Heart right ventricle (tissue), 16 donors: ENCODE results near the gene SH2D3C. TPM values are rescaled to one million over a fixed set of nuclear protein-coding genes. Genes with fewer than 3 reads are reported as not detected.
A peak's percentile ranks its signal among the peaks of the same experiment; 100 is the strongest.

ENCODE experiments used
- ATAC-seq, 8 donors: fragments of 200-7000 bp; cut with Tn5 transposase; one replicate each; pipeline ENCODE4 v1.9.1; 2020; ENCODE audit warnings: mild to moderate bottlenecking in 8 of 8, moderate library complexity in 8 of 8, moderate number of reproducible peaks in 1 of 8
- DNase-seq, 2 donors: peaks; one replicate each; pipeline ENCODE4 v3.0.0-alpha.2; 2020
- H3K27ac ChIP-seq, 10 donors: fragments of 200-600 bp; sonication (generic) in 2 of 10; one replicate each; pipeline versions ENCODE4 v1.5.0 to v1.8.0; 2020 to 2022; ENCODE audit warnings: mild to moderate bottlenecking in 3 of 10
- H3K27me3 ChIP-seq, 7 donors: fragments of 200-600 bp; one replicate each; pipeline ENCODE4 v1.8.0; 2021 to 2022; ENCODE audit warnings: mild to moderate bottlenecking in 2 of 7
- H3K36me3 ChIP-seq, 9 donors: fragments of 200-600 bp; sonication (generic) in 1 of 9; one replicate each; pipeline versions ENCODE4 v1.5.0 to v1.8.0; 2020 to 2022; ENCODE audit warnings: mild to moderate bottlenecking in 2 of 9
- H3K4me1 ChIP-seq, 9 donors: fragments of 200-600 bp; sonication (generic) in 1 of 9; one replicate each; pipeline versions ENCODE4 v1.5.0 to v1.8.0; 2020 to 2022; ENCODE audit warnings: mild to moderate bottlenecking in 4 of 9
- H3K4me3 ChIP-seq, 10 donors: fragments of 200-600 bp; sonication (generic) in 2 of 10; one replicate each; pipeline versions ENCODE4 v1.5.0 to v1.8.0; 2020 to 2022; ENCODE audit warnings: mild to moderate bottlenecking in 7 of 10, moderate library complexity in 2 of 10
- H3K9me3 ChIP-seq, 11 donors: fragments of 200-600 bp in 10 of 11; sonication (generic) in 2 of 11; one replicate each; pipeline versions ENCODE4 v1.5.0 to v1.8.0; 2013 to 2022; ENCODE audit warnings: mild to moderate bottlenecking in 2 of 11, control low read depth in 1 of 11, moderate library complexity in 1 of 11
- WGBS, 2 donors: extraction: QIAGEN DNeasy Blood & Tissue Kit; methylation state at CpG; one replicate each; pipeline ENCODE4 v1.1.7; 2013; ENCODE audit warnings: inconsistent platforms in 1 of 2; 5-methylcytosine and 5-hydroxymethylcytosine counted together
- intact Hi-C, 10 donors: fragments of 100-400 bp; cut with DNase I; formaldehyde crosslinking; loops; one replicate each; pipeline versions ENCODE4 v1.11.1 to v1.14.2; 2022
- polyA plus RNA-seq, 2 donors: library from polyadenylated mRNA; stranded (reverse); fragments of 200-250 nt; gene quantifications; one replicate each; pipeline ENCODE4 v1.2.3, GENCODE V29; 2013
- total RNA-seq, 10 donors: library from RNA; stranded (reverse); fragmentation: NEBNext Ultra II Directional in 3 of 10; extraction: Animal tissue kit (Norgen Biotek cat#: 25700) in 3 of 10; gene quantifications; one replicate each; pipeline versions ENCODE4 v1.2.1 to v1.2.4, GENCODE V29; 2021 to 2023
- TF ChIP-seq, protein P1 (sequence below), 9 donors: fragments of 200-600 bp; sonication (generic) in 2 of 9; IDR thresholded peaks; one replicate each; pipeline versions ENCODE4 v1.5.0 to v1.8.0; 2021 to 2022; ENCODE audit warnings: antibody characterized with exemption in 9 of 9, mild to moderate bottlenecking in 5 of 9, moderate library complexity in 1 of 9
- donor health status: Arrhythmogenic right ventricular cardiomyopathy.
- donor health status: ischemic (EF 13 %, LVEDD 7.1; RV severe dilation, severe dysfunction).
- donor health status: healthy with polysubstance abuse.
- donor health status: DM: no; HTN: yes; CAD: no.
- donor health status: DM: no; HTN: no; CAD: no.
- donor health status: ischemic (EF 25% LVEDD 6.9; RV normal size, moderate dysfunction).
- donor health status: ischemic (EF 25% LVEDD 5.7; RV mildly dilated, moderate dysfunction).
- donor health status: healthy.
- donor health status: DM: yes; HTN: yes; CAD: no.
- donor health status: Ischemic cardiomyopathy.
- donor health status: ischemic (EF 35%, LVEDD 5.7; RV mildly dilated, moderate dysfunction).
- donor health status: nonischemic (EF 11% LVEDD 7.7; RV severe dilation, severe dysfunction).
- donor health status: DM: yes; HTN: yes; CAD: no.
- donor health status: PGD.
- donor health status: ischemic (EF 29% LVEDD 5.4; RV normal size, mild dysfunction).
- donor health status: nonischemic (EF 23%, LVEDD 6.1; RV moderate dilation, normal function).

SH2D3C gene
- total and polyA plus RNA-seq, 12 donors = 10.9 to 36.7 (median 18.8) TPM

DNA sequence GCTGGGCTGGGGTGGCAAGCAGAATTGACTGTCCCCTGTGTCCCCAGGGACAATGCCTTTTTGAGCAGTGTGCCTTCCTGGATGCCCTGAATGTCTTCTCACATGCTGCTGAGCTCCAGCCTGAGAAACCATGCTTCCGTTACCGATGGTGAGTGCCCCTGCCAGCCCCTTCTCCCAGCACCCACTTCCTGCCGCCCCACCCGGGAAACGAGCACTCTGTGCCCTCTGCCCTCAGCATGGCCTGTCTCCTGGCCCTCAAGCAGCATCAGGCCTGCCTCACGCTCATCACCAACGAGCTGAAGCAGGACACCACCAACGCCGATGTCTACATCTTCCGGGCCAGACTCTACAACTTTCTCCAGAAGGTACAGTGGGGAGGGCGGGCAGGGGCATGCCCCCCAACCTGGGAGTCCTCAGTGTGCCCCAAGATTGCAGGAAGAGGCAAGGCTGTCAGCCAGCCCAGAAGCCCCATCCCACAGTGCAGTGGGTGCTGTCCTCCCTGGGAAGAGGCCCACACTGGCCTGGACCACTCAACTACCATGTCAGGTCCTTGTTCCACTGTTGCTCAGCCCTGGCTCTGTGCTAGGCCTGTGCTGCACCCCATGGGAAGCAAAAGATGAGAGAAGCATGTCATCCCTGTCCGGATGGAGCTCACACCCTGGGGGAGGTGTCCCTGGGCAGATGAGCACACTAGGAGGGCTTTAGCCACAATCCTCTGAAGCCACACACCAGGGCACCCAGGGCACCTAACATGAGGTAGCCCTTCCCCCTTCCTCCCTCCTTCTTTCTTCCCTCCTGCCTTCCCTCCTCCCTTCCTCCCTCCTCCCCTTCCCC is 58.2 kb downstream of the SH2D3C start:
- no peak for ATAC-seq
- intact Hi-C loops = loop anchor here in 1 of 10 donors (10.0 kb wide), 1 partner anchor 215 kb away; no protein-coding TSS in a partner anchor
- Histone ChIP-seq H3K36me3 (no peaks in the 10 kb centered on the region), H3K9me3 (no peaks in the 10 kb centered on the region), H3K27me3 (peaks cover 0 to 6% (median 0%) of the 10 kb centered on the region in 7 donors), H3K4me3 (no peak overlapping the region), H3K4me1 (peaks cover 0 to 25% (median 18%) of the 10 kb centered on the region in 9 donors), H3K27ac (peak overlapping the region in 1 of 10 donors; percentile 36)
- TF ChIP-seq, protein P1, sequence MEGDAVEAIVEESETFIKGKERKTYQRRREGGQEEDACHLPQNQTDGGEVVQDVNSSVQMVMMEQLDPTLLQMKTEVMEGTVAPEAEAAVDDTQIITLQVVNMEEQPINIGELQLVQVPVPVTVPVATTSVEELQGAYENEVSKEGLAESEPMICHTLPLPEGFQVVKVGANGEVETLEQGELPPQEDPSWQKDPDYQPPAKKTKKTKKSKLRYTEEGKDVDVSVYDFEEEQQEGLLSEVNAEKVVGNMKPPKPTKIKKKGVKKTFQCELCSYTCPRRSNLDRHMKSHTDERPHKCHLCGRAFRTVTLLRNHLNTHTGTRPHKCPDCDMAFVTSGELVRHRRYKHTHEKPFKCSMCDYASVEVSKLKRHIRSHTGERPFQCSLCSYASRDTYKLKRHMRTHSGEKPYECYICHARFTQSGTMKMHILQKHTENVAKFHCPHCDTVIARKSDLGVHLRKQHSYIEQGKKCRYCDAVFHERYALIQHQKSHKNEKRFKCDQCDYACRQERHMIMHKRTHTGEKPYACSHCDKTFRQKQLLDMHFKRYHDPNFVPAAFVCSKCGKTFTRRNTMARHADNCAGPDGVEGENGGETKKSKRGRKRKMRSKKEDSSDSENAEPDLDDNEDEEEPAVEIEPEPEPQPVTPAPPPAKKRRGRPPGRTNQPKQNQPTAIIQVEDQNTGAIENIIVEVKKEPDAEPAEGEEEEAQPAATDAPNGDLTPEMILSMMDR (IDR thresholded peaks at IDR 0.05) = no peak
- 82 to 84% methylated on average over 12 of the region's 12 CpGs for WGBS, 2 donors
- no peak for DNase-seq

DNA sequence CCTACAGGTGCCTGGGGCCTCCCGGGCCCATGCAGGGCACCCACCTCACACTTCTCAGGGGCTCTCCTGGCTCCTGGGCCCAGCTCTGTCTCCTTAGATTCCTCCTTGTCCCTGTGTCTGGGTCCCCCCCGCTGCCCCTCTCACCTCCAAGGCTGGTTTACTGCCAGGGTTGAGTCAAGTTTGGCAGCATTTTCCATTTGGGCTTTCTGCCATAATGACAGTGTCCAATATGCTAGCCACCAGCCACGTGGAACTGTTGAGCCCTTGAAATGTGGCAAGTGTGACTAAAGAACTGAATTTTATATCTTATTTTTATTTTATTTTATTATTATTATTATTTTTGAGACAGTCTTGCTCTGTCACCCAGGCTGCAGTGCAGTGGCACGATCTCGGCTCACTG is 60.7 kb downstream of the SH2D3C start:
- TF ChIP-seq, protein P1 (IDR thresholded peaks at IDR 0.05) = no peak

DNA sequence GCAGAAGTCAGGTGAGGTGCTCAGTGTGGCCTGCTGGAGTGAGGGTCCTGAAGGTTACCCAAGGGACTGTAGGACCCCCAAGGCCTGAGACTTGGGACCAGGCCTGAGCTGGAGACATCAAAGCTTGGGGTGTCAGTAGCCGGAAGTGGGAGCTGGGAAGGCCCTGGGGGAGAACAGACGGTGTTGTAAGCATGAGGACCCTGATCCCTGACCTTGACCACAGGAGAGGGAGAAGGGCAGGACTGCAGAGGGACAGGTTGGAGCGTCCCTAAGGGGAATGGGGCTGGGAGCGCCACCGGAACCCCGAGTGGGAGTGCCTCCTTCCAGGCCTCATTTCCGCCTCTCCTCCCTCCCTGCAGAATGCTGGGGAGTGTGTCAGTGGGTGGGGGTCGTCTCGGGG is 62.1 kb downstream of the SH2D3C start:
- Histone ChIP-seq H3K27me3 (no peaks in the 10 kb centered on the region), H3K9me3 (no peaks in the 10 kb centered on the region), H3K36me3 (no peaks in the 10 kb centered on the region), H3K27ac (peak overlapping the region; percentile 4 to 91 (median 84)), H3K4me1 (peaks cover 5 to 23% (median 18%) of the 10 kb centered on the region in 9 donors), H3K4me3 (peak overlapping the region in 9 of 10 donors; percentile 52 to 95 (median 83))
- ATAC-seq (no peak), DNase-seq (no peak)
- TF ChIP-seq, protein P1 (IDR thresholded peaks at IDR 0.05) = no peak
- WGBS, 2 donors = 75 to 81% methylated on average over 9 of the region's 9 CpGs
- intact Hi-C loops = loop anchor here in 3 of 10 donors (5.0 kb wide), 1 partner anchor 104 kb away; the partner anchor contains the start of gene STXBP1 (in 3 of the 3)

More for the DNA sequence above, 60.7 kb downstream of the SH2D3C start:
- DNase-seq (no peak), ATAC-seq (no peak)
- no peaks in the 10 kb centered on the region for H3K9me3 ChIP-seq
- no peaks in the 10 kb centered on the region for H3K36me3 ChIP-seq
- intact Hi-C loops = loop anchor here in 3 of 10 donors (5.0 kb wide), 1 partner anchor 105 kb away; the partner anchor contains the start of gene STXBP1 (in 3 of the 3)
- H3K27me3 ChIP-seq = no peaks in the 10 kb centered on the region
- 74 to 77% methylated on average over 5 of the region's 5 CpGs for WGBS, 2 donors
- peak overlapping the region in 3 of 10 donors; percentile 35 to 41 (median 37) for H3K27ac ChIP-seq
- H3K4me3 ChIP-seq = no peak overlapping the region
- peaks cover 5 to 23% (median 18%) of the 10 kb centered on the region in 9 donors for H3K4me1 ChIP-seq

DNA sequence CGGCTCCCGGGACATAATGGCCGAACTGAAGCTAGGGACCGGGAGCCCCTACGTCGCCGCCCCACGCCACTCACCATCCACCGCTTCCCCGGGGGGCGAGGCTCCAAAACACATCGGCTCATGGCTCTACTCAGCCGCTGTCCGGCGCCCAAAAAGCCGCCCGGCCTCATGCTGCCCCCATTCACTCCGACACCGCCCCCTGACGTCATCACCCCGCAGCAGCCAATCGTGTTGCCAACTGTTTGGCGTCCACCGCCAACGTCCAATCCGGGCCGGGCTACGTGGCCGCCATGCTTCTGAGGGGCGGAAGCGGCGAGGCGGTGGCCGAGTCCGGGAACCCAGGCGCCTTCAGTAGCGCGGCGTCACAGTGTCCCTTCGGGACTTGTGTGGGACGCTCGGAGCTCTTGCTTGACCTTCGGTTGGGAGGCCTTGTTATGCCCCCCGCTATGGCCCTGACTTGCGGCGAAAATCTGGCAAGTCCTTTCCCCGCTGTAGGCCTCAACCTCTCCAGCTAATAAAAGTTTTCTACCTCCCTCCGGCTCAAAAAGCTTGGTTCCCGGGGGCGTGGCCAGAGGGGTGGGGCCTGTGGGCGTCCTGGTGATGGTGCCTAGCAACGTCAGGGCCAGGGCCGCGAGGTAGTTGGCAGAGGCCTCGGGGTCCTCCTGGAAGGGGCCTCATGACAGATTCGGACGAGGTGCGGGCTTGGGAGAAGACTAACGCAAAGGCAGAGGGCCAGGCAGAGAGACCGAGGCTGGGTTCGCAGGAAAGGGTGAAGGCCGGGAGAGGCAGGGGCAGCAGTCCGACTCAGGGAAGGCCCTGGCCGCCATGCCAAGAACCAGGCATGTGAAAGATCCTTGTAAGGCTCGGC is 62.8 kb downstream of the SH2D3C start, which contains the start of the genes PTRH1 and TTC16:
PTRH1 (minus strand) TSS at position 194 of the 868 bp plus-strand sequence; CDS start at position 170, 24 bp downstream.
TTC16 (plus strand) TSS at position 610 of the 868 bp plus-strand sequence; CDS start at position 677, 67 bp downstream.
- Histone ChIP-seq H3K4me3 (peak within 1 kb of the TSS; percentile 52 to 95 (median 82)), H3K4me1 (peaks cover 5 to 23% (median 18%) of the 10 kb centered on the region in 9 donors), H3K36me3 (no peaks in the 10 kb centered on the region), H3K27me3 (no peaks in the 10 kb centered on the region), H3K27ac (peak within 1 kb of the TSS; percentile 4 to 91 (median 84)), H3K9me3 (no peaks in the 10 kb centered on the region)
- intact Hi-C loops = loop anchor here in 3 of 10 donors (5.0 kb wide), 1 partner anchor 103 kb away; the partner anchor contains the start of gene STXBP1 (in 3 of the 3)
- ATAC-seq = peak; percentile 95 to 98 (median 96)
- DNase-seq = peak; percentile 97 to 98
- TF ChIP-seq, protein P1 (IDR thresholded peaks at IDR 0.05) = no peak
- WGBS, 2 donors = 4% methylated on average over 62 to 65 of the region's 65 CpGs
